Activated CD4-positive, CD25-positive, alpha-beta regulatory T cell treated with anti-CD3 and anti-CD28 coated beads, Interleukin-2, amount 50 U/mL, for 16 hours (primary cell): Measurements from ENCODE around the gene ZNRF1.
"Not testable (repeated sequence)": the region's sequence is repeated elsewhere in the genome, so short reads cannot be mapped to it uniquely, and the experiment has no call there.

Source experiments
- DNase-seq: peaks from one replicate; pipeline ENCODE4 v3.0.0-alpha.2; 2020; ENCODE audit warnings: low read depth, low spot score

Gene ZNRF1

GRCh38 chr16:75074920-75075687 is 76.3 kb downstream of the ZNRF1 start:
- peak; percentile 69 for DNase-seq

GRCh38 chr16:75075688-75076268 is 77.0 kb downstream of the ZNRF1 start:
- no peak for DNase-seq

- DNase-seq = no peak
These were observed 80.1 kb downstream of the ZNRF1 start for GRCh38 chr16:75078886-75079285.

GRCh38 chr16:75079346-75079926 is 80.6 kb downstream of the ZNRF1 start:
- no peak for DNase-seq

- no peak for DNase-seq
These were observed 81.6 kb downstream of the ZNRF1 start for GRCh38 chr16:75080205-75081029.

- DNase-seq = no peak
These were observed 82.5 kb downstream of the ZNRF1 start for GRCh38 chr16:75081179-75081859.

GRCh38 chr16:75083813-75084212 is 85.0 kb downstream of the ZNRF1 start:
- no peak for DNase-seq

GRCh38 chr16:75085556-75085955 is 86.7 kb downstream of the ZNRF1 start:
- DNase-seq = no peak

- no peak for DNase-seq
These were observed 87.5 kb downstream of the ZNRF1 start for GRCh38 chr16:75086281-75086680.

- DNase-seq = no peak
These were observed 88.0 kb downstream of the ZNRF1 start for GRCh38 chr16:75086688-75087374.

GRCh38 chr16:75087375-75087979 is 88.7 kb downstream of the ZNRF1 start:
- DNase-seq = no peak

- no peak for DNase-seq
These were observed 89.4 kb downstream of the ZNRF1 start for GRCh38 chr16:75088216-75088615.

GRCh38 chr16:75088934-75089333 is 90.1 kb downstream of the ZNRF1 start:
- no peak for DNase-seq

GRCh38 chr16:75089486-75090202 is 90.8 kb downstream of the ZNRF1 start:
- no peak for DNase-seq

- not testable (repeated sequence) for DNase-seq
These were observed 92.1 kb downstream of the ZNRF1 start for GRCh38 chr16:75090899-75091298.

GRCh38 chr16:75091619-75092018 is 92.8 kb downstream of the ZNRF1 start:
- not testable (repeated sequence) for DNase-seq

- no peak for DNase-seq
These were observed 94.0 kb downstream of the ZNRF1 start for GRCh38 chr16:75092777-75093176.

GRCh38 chr16:75093598-75094540 is 95.0 kb downstream of the ZNRF1 start:
- no peak for DNase-seq

- no peak for DNase-seq
These were observed 96.4 kb downstream of the ZNRF1 start for GRCh38 chr16:75095204-75095621.
